Suprapubic skin (tissue), 4 donors: ENCODE results near the gene MAP3K6. TPM values are rescaled to one million over a fixed set of nuclear protein-coding genes. Genes with fewer than 3 reads are reported as not detected.

Experiments used
- DNase-seq, 2 donors: peaks; one replicate each; pipeline ENCODE4 v3.0.0-alpha.2; 2019; ENCODE audit warnings: low spot score in 2 of 2
- H3K27ac ChIP-seq: fragments of 200-600 bp; sonication (generic); one replicate; pipeline ENCODE4 v1.5.1; 2019
- H3K27me3 ChIP-seq: fragments of 200-600 bp; sonication (generic); one replicate; pipeline ENCODE4 v1.5.1; 2019
- H3K36me3 ChIP-seq: fragments of 200-600 bp; sonication (generic); one replicate; pipeline ENCODE4 v1.5.1; 2019
- H3K4me1 ChIP-seq: fragments of 200-600 bp; sonication (generic); one replicate; pipeline ENCODE4 v1.5.1; 2019
- H3K4me3 ChIP-seq: fragments of 200-600 bp; sonication (generic); one replicate; pipeline ENCODE4 v1.5.1; 2019; ENCODE audit warnings: mild to moderate bottlenecking
- H3K9me3 ChIP-seq: fragments of 200-600 bp; sonication (generic); one replicate; pipeline ENCODE4 v1.5.1; 2019
- CTCF ChIP-seq, 2 donors: fragments of 200-600 bp in 1 of 2; fragments of 450-650 bp in 1 of 2; sonication (generic) in 1 of 2; IDR thresholded peaks; one replicate each; pipeline ENCODE4 v1.5.1; 2016 to 2019; ENCODE audit warnings: antibody characterized with exemption in 2 of 2, mild to moderate bottlenecking in 1 of 2, moderate library complexity in 1 of 2
- EP300 ChIP-seq: sonication (generic); formaldehyde crosslinking; IDR thresholded peaks from one replicate; pipeline ENCODE4 v1.6.1; 2017; ENCODE audit warnings: antibody characterized with exemption
- POLR2A ChIP-seq, 2 donors: fragments of 450-650 bp; IDR thresholded peaks; one replicate each; pipeline ENCODE4 v1.6.1; 2017; ENCODE audit warnings: antibody characterized with exemption in 2 of 2, mild to moderate bottlenecking in 2 of 2, moderate library complexity in 2 of 2
- POLR2AphosphoS5 ChIP-seq, 3 donors: sonication (generic); formaldehyde crosslinking; IDR thresholded peaks; one replicate each; pipeline ENCODE4 v1.6.1; 2017; ENCODE audit warnings: antibody characterized with exemption in 3 of 3
- WGBS: methylation state at CpG from one replicate; pipeline ENCODE4 v1.1.5; 2018; 5-methylcytosine and 5-hydroxymethylcytosine counted together
- total RNA-seq, 4 donors: library from RNA; depleted of rRNA; stranded (reverse); fragments of >200 nt; gene quantifications; one replicate each; pipeline ENCODE4 v1.1.0, GENCODE V29; 2016

MAP3K6 gene
- total RNA-seq, 4 donors from 2014 or later, result 85.4 to 147 (median 137) TPM

GRCh38 chr1:27342778-27343638, 23.8 kb downstream of the MAP3K6 start:
- no peak for DNase-seq
- H3K27me3 ChIP-seq, result no peaks in the 10 kb centered on the region
- peak overlapping the region; percentile 48 for H3K4me3 ChIP-seq
- H3K27ac ChIP-seq, result peak overlapping the region; percentile 91
- 16% methylated on average over 6 of the region's 31 CpGs for WGBS
- no peaks in the 10 kb centered on the region for H3K9me3 ChIP-seq
- TF ChIP-seq EP300 (no peak), POLR2A (IDR thresholded peaks at IDR 0.05) (no peak), POLR2AphosphoS5 (IDR thresholded peaks at IDR 0.05) (peak in 2 of 3 donors; percentile 20 to 35)
- H3K4me1 ChIP-seq, result peaks cover 33% of the 10 kb centered on the region
- H3K36me3 ChIP-seq, result no peaks in the 10 kb centered on the region

- H3K4me1 ChIP-seq, result peaks cover 33% of the 10 kb centered on the region
- DNase-seq, result no peak
- WGBS, result 52% methylated on average over 3 of the region's 8 CpGs
Observed at GRCh38 chr1:27342391-27342777, 24.4 kb downstream of the MAP3K6 start.

GRCh38 chr1:27341525-27342252, 25.1 kb downstream of the MAP3K6 start, which contains the start of gene SYTL1:
TSS of gene SYTL1 (plus strand) at chr1:27342022. CDS start at chr1:27345335, 3,313 bp downstream.
- Histone ChIP-seq H3K36me3 (peaks cover 2% of the 10 kb centered on the region), H3K27me3 (no peaks in the 10 kb centered on the region), H3K4me1 (peaks cover 29% of the 10 kb centered on the region), H3K27ac (peak within 1 kb of the TSS; percentile 91), H3K4me3 (peak within 1 kb of the TSS; percentile 48), H3K9me3 (no peaks in the 10 kb centered on the region)
- TF ChIP-seq CTCF (IDR thresholded peaks at IDR 0.05), result no peak
- TF ChIP-seq POLR2A (IDR thresholded peaks at IDR 0.05), result no peak
- TF ChIP-seq EP300, result no peak
- TF ChIP-seq POLR2AphosphoS5 (IDR thresholded peaks at IDR 0.05), result no peak
- no peak for DNase-seq
- WGBS, result 18% methylated on average over 10 of the region's 22 CpGs

More at GRCh38 chr1:27342391-27342777, 24.4 kb downstream of the MAP3K6 start:
- peak overlapping the region; percentile 91 for H3K27ac ChIP-seq
- H3K27me3 ChIP-seq, result no peaks in the 10 kb centered on the region
- no peaks in the 10 kb centered on the region for H3K9me3 ChIP-seq
- no peaks in the 10 kb centered on the region for H3K36me3 ChIP-seq
- TF ChIP-seq EP300, result no peak
- no peak for TF ChIP-seq CTCF (IDR thresholded peaks at IDR 0.05)
- no peak for TF ChIP-seq POLR2AphosphoS5 (IDR thresholded peaks at IDR 0.05)
- no peak for TF ChIP-seq POLR2A (IDR thresholded peaks at IDR 0.05)
- peak overlapping the region; percentile 48 for H3K4me3 ChIP-seq

GRCh38 chr1:27339213-27339612, 27.5 kb downstream of the MAP3K6 start:
- Histone ChIP-seq H3K27me3 (no peaks in the 10 kb centered on the region), H3K4me3 (no peak overlapping the region), H3K36me3 (peaks cover 27% of the 10 kb centered on the region), H3K9me3 (no peaks in the 10 kb centered on the region), H3K4me1 (peaks cover 22% of the 10 kb centered on the region), H3K27ac (no peak overlapping the region)
- WGBS, result 63% methylated on average over 5 of the region's 5 CpGs
- TF ChIP-seq POLR2A (IDR thresholded peaks at IDR 0.05) (no peak), CTCF (IDR thresholded peaks at IDR 0.05) (no peak), POLR2AphosphoS5 (IDR thresholded peaks at IDR 0.05) (no peak), EP300 (no peak)
- DNase-seq, result no peak

GRCh38 chr1:27338751-27339150, 28.0 kb downstream of the MAP3K6 start:
- H3K27me3 ChIP-seq, result no peaks in the 10 kb centered on the region
- H3K4me3 ChIP-seq, result no peak overlapping the region
- 96% methylated on average over 6 of the region's 6 CpGs for WGBS
- no peak for TF ChIP-seq EP300
- no peak for TF ChIP-seq POLR2AphosphoS5 (IDR thresholded peaks at IDR 0.05)
- no peak for TF ChIP-seq POLR2A (IDR thresholded peaks at IDR 0.05)
- no peak for TF ChIP-seq CTCF (IDR thresholded peaks at IDR 0.05)
- peaks cover 32% of the 10 kb centered on the region for H3K36me3 ChIP-seq
- no peaks in the 10 kb centered on the region for H3K9me3 ChIP-seq
- no peak for DNase-seq
- H3K27ac ChIP-seq, result no peak overlapping the region
- H3K4me1 ChIP-seq, result peaks cover 18% of the 10 kb centered on the region
